UCSD-AML1 (cell line): Measurements from ENCODE around the gene TMED10.
"Not testable (repeated sequence)": the region's sequence is repeated elsewhere in the genome, so short reads cannot be mapped to it uniquely, and the experiment has no call there.

Experiments used
- DNase-seq: peaks from one replicate; lab custom pipeline; 2025; ENCODE audit not compliant: unreplicated experiment; lab: John Stamatoyannopoulos, UW

TMED10 gene

GRCh38 chr14:75196064-75196463 lies 19.7 kb upstream of the TMED10 start:
- DNase-seq: no peak

GRCh38 chr14:75191100-75191499 lies 14.7 kb upstream of the TMED10 start:
- DNase-seq: no peak

GRCh38 chr14:75190023-75190422 lies 13.6 kb upstream of the TMED10 start:
- DNase-seq: no peak

- DNase-seq: peak; percentile 49
Measured at GRCh38 chr14:75188520-75189268, 12.3 kb upstream of the TMED10 start.

GRCh38 chr14:75188086-75188485 lies 11.7 kb upstream of the TMED10 start:
- DNase-seq: no peak

GRCh38 chr14:75186953-75187352 lies 10.5 kb upstream of the TMED10 start:
- no peak for DNase-seq

GRCh38 chr14:75185251-75186040 lies 9.0 kb upstream of the TMED10 start:
- no peak for DNase-seq

GRCh38 chr14:75184492-75184891 lies 8.1 kb upstream of the TMED10 start:
- no peak for DNase-seq

GRCh38 chr14:75184039-75184438 lies 7.6 kb upstream of the TMED10 start:
- no peak for DNase-seq

- DNase-seq: no peak
Measured at GRCh38 chr14:75183225-75183624, 6.8 kb upstream of the TMED10 start.

- DNase-seq: no peak
Measured at GRCh38 chr14:75182821-75183220, 6.4 kb upstream of the TMED10 start.

- DNase-seq: not testable (repeated sequence)
Measured at GRCh38 chr14:75182163-75182562, 5.8 kb upstream of the TMED10 start.

- no peak for DNase-seq
Measured at GRCh38 chr14:75181293-75182062, 5.1 kb upstream of the TMED10 start.

GRCh38 chr14:75175677-75176141 lies 703 bp downstream of the TMED10 start:
- DNase-seq: no peak

- no peak for DNase-seq
Measured at GRCh38 chr14:75174066-75174465, 2.3 kb downstream of the TMED10 start.

- no peak for DNase-seq
Measured at GRCh38 chr14:75170772-75171171, 5.6 kb downstream of the TMED10 start.

- no peak for DNase-seq
Measured at GRCh38 chr14:75168586-75169335, 7.7 kb downstream of the TMED10 start.

GRCh38 chr14:75167325-75167724 lies 9.1 kb downstream of the TMED10 start:
- DNase-seq: no peak

GRCh38 chr14:75165586-75166391 lies 10.6 kb downstream of the TMED10 start:
- no peak for DNase-seq

GRCh38 chr14:75164809-75165208 lies 11.6 kb downstream of the TMED10 start:
- DNase-seq: no peak
